GM12874 (cell line): ENCODE measurements around the gene GPR35.

ENCODE experiments used
- CTCF ChIP-seq: IDR thresholded peaks from 2 replicates; pipeline ENCODE4 v1.5.1; 2011; ENCODE audit warnings: low read depth, mild to moderate bottlenecking, control low read depth, low read length, moderate library complexity; ENCODE audit not compliant: insufficient read depth

GPR35 gene

DNA sequence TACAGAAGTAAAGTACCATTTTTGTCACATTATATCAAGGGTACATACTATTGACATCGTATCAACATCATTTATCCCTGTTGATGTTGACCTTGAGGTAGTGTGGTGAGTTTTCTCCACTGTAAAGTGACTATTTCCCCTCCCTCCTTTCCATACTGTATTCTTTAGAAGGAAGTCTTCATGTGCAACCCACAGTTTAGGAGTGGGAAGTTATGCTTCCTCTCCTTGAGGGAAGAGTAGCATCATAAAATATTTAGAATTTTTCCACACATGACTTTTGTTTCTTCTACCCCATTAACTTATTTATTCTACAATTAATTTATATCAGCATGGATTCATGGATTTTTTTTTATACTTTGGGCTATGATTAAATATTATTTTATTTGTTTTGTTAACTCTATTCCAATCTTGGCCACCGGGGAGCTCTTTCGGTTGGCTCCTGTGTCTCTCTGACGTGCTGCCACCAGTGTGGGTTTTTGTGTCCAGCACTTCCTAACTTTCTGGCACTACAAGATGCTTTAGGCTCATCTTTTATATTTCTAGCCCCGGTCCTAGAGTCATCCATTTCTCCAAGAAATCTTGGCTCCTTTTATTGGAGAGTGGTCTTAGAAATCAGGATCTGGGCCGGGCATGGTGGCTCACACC, 38.4 kb downstream of the GPR35 start:
- no peak for TF ChIP-seq CTCF

- no peak for TF ChIP-seq CTCF
Measured at GRCh38 chr2:240664622-240665021, 39.3 kb downstream of the GPR35 start.

GRCh38 chr2:240670402-240670801, 45.1 kb downstream of the GPR35 start:
- no peak for TF ChIP-seq CTCF

- no peak for TF ChIP-seq CTCF
Measured at GRCh38 chr2:240670950-240671349, 45.7 kb downstream of the GPR35 start.

DNA sequence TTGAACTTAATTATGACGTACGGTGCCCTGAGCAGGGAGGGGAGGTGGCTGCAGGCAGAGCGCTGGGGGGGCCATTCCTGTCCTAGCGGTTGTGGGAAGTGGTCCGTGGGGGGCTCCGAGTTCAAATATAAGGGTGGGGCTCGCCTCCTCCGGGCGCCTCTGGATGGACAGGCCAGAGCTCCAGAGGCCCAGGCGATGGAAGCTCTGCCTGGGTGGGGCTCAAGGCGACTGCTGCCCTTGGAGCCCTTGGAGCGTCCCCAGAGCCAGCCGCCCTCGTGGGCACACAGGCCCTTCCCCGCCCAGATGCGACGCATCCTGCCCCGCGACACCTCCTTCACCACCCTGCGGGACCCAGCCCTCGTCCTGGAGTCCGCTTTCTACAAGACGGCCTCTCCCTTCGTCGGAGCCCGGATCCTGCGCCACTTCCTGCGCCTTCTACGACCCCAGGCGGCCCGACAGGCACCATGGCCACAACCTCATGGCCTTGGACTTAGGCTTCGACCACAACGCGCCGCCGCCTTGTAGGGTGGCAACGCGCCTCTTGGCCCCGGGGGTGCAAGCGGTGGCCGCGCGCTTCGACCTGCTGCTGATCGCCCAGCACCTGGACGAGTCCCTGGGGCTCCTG, 46.9 kb downstream of the GPR35 start:
- no peak for TF ChIP-seq CTCF

DNA sequence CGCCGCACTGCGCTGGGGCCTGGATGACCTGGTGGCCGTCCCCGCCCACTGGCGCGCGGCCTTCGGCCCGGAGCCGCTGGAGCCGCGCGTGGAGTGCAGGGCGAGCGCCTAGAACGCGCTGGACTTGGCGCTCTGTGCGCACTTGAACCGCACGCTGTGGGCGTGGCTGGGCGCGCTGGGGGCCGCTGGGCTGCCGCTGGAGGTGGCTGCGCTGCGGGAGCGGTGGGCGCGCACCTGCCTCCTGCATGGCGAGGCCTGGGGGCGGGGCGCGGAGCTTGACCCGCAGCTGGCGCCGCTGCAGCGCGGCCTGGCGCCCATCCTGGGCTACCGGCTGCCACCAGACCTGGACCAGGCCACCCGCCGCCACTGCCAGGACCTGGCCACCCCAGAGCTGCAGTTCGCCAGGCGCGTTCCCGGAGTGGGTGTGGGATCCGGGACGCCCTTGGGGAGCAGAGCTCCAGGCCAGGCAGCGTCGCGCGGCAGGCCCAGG, 47.5 kb downstream of the GPR35 start:
- TF ChIP-seq CTCF = no peak
